Activated CD8-positive, alpha-beta T cell treated with anti-CD3 and anti-CD28 coated beads for 36 hours (primary cell): ENCODE data around the gene POFUT1. TPM values are rescaled to one million over a fixed set of nuclear protein-coding genes. Genes with fewer than 3 reads are reported as not detected.

ENCODE experiments used
- ATAC-seq: fragments of 200-7000 bp; cut with Tn5 transposase; one replicate; pipeline ENCODE4 v1.10.0; 2021; ENCODE audit warnings: mild to moderate bottlenecking, moderate library complexity
- CTCF ChIA-PET: fragments of 350-600 bp; sonication (Branson Sonifier 250); formaldehyde crosslinking; loops from one replicate; lab custom pipeline; 2021; ENCODE audit warnings: antibody characterized with exemption; lab: Charles Lee
- POLR2A ChIA-PET: fragments of 350-600 bp; sonication (Branson Sonifier 250); formaldehyde crosslinking; loops from one replicate; lab custom pipeline; 2021; ENCODE audit warnings: antibody characterized with exemption; lab: Charles Lee
- DNase-seq: peaks from one replicate; pipeline ENCODE4 v3.0.0-alpha.2; 2020
- H3K27ac Mint-ChIP-seq: one replicate; pipeline ENCODE4 v1.8.0; 2021; ENCODE audit warnings: mild to moderate bottlenecking, mixed read lengths
- H3K27me3 Mint-ChIP-seq: one replicate; pipeline ENCODE4 v1.8.0; 2021; ENCODE audit warnings: mixed read lengths
- H3K36me3 Mint-ChIP-seq: one replicate; pipeline ENCODE4 v1.8.0; 2021; ENCODE audit warnings: low read depth, mixed read lengths
- H3K4me1 Mint-ChIP-seq: one replicate; pipeline ENCODE4 v1.8.0; 2021; ENCODE audit warnings: low read depth, mixed read lengths
- H3K4me3 Mint-ChIP-seq: one replicate; pipeline ENCODE4 v1.8.0; 2021; ENCODE audit warnings: mild to moderate bottlenecking, moderate library complexity, mixed read lengths
- H3K9me3 Mint-ChIP-seq: one replicate; pipeline ENCODE4 v1.8.0; 2021; ENCODE audit warnings: mixed read lengths
- CTCF ChIP-seq: fragments of 200-600 bp; IDR thresholded peaks from one replicate; pipeline ENCODE4 v1.8.0; 2022; ENCODE audit warnings: antibody characterized with exemption, mild to moderate bottlenecking
- intact Hi-C: fragments of 100-400 bp; cut with micrococcal nuclease; formaldehyde crosslinking; loops from one replicate; pipeline ENCODE4 v1.10.0; 2022
- total RNA-seq, 2 experiments: library from RNA; stranded (reverse); gene quantifications; one replicate each; pipeline ENCODE4 v1.2.3, GENCODE V29; 2021

The POFUT1 gene
- total RNA-seq, 2 experiments from 2014 or later: 43.7 to 46.2 TPM

- CTCF ChIA-PET: no interaction called here
- ATAC-seq (no peak), DNase-seq (no peak)
- Mint-ChIP-seq H3K27me3 (no peaks in the 10 kb centered on the region), H3K4me1 (peaks cover 30% of the 10 kb centered on the region), H3K27ac (peak overlapping the region; percentile 38), H3K9me3 (no peaks in the 10 kb centered on the region), H3K36me3 (peaks cover 33% of the 10 kb centered on the region), H3K4me3 (no peak overlapping the region)
- TF ChIP-seq CTCF: no peak
- intact Hi-C loops: no loop called here
- POLR2A ChIA-PET: no interaction called here
Observed at GRCh38 chr20:32238483-32239425, 31.1 kb downstream of the POFUT1 start.

GRCh38 chr20:32240205-32240604 lies 32.5 kb downstream of the POFUT1 start:
- DNase-seq: no peak
- Mint-ChIP-seq H3K4me1 (peaks cover 38% of the 10 kb centered on the region), H3K27ac (peak overlapping the region; percentile 74), H3K36me3 (peaks cover 20% of the 10 kb centered on the region), H3K4me3 (no peak overlapping the region), H3K27me3 (no peaks in the 10 kb centered on the region), H3K9me3 (no peaks in the 10 kb centered on the region)
- ChIA-PET CTCF (interaction anchor here (0.9 kb wide), 1 partner anchor 11 kb away, joined by 3 read pairs; no protein-coding TSS in a partner anchor), POLR2A (interaction anchor here (0.8 kb wide), 1 partner anchor 51 kb away, joined by 3 read pairs; no protein-coding TSS in a partner anchor)
- TF ChIP-seq CTCF: no peak
- ATAC-seq: no peak
- intact Hi-C loops: no loop called here

- Mint-ChIP-seq H3K36me3 (peaks cover 8% of the 10 kb centered on the region), H3K4me3 (no peak overlapping the region), H3K27ac (no peak overlapping the region), H3K4me1 (peaks cover 39% of the 10 kb centered on the region), H3K9me3 (no peaks in the 10 kb centered on the region), H3K27me3 (no peaks in the 10 kb centered on the region)
- TF ChIP-seq CTCF: no peak
- peak; percentile 50 for ATAC-seq
- ChIA-PET POLR2A (interaction anchor here (0.7 to 2.4 kb wide), 2 partner anchors 9 to 51 kb away, joined by 3 to 9 read pairs; no protein-coding TSS in a partner anchor), CTCF (interaction anchor here (1.6 kb wide), 1 partner anchor 9 kb away, joined by 11 read pairs; no protein-coding TSS in a partner anchor)
- intact Hi-C loops: no loop called here
- DNase-seq: no peak
Observed at GRCh38 chr20:32241807-32242206, 34.1 kb downstream of the POFUT1 start.

GRCh38 chr20:32244150-32244823 lies 36.6 kb downstream of the POFUT1 start:
- Mint-ChIP-seq H3K9me3 (no peaks in the 10 kb centered on the region), H3K27me3 (no peaks in the 10 kb centered on the region), H3K4me3 (no peak overlapping the region), H3K4me1 (peaks cover 46% of the 10 kb centered on the region), H3K27ac (peak overlapping the region; percentile 5), H3K36me3 (no peaks in the 10 kb centered on the region)
- ATAC-seq (no peak), DNase-seq (no peak)
- ChIA-PET POLR2A (interaction anchor here (0.9 to 1.0 kb wide), 2 partner anchors 12 to 19 kb away, joined by 4 to 8 read pairs; no protein-coding TSS in a partner anchor), CTCF (no interaction called here)
- no peak for TF ChIP-seq CTCF
- intact Hi-C loops: no loop called here
